COLO668 (cell line): ENCODE measurements around the gene MPC1.

Source experiments
- DNase-seq: peaks from one replicate; lab custom pipeline; 2025; ENCODE audit not compliant: unreplicated experiment; lab: John Stamatoyannopoulos, UW

MPC1 gene

GRCh38 chr6:166318649-166319600, 63.8 kb downstream of the MPC1 start:
- peak; percentile 19 for DNase-seq

DNA sequence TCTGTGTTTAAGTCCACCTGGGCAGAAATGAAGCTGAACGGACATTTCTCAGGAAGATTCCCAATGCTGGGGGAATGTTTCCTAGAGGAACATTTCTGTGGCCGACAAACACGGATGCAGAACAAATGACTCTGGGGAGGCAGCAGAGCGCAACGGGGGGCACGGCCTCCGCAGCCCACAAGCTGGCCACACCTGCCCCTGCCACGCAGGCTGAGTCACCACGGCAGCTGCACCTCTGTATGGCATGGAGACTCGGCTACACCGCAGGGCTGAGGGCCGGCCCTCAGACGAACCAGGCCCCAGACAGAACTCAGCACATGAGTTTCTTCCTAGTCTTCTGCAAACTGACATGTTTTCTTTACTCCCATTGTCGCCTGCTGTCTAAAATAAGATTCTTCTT, 64.5 kb downstream of the MPC1 start:
- peak; percentile 86 for DNase-seq

DNA sequence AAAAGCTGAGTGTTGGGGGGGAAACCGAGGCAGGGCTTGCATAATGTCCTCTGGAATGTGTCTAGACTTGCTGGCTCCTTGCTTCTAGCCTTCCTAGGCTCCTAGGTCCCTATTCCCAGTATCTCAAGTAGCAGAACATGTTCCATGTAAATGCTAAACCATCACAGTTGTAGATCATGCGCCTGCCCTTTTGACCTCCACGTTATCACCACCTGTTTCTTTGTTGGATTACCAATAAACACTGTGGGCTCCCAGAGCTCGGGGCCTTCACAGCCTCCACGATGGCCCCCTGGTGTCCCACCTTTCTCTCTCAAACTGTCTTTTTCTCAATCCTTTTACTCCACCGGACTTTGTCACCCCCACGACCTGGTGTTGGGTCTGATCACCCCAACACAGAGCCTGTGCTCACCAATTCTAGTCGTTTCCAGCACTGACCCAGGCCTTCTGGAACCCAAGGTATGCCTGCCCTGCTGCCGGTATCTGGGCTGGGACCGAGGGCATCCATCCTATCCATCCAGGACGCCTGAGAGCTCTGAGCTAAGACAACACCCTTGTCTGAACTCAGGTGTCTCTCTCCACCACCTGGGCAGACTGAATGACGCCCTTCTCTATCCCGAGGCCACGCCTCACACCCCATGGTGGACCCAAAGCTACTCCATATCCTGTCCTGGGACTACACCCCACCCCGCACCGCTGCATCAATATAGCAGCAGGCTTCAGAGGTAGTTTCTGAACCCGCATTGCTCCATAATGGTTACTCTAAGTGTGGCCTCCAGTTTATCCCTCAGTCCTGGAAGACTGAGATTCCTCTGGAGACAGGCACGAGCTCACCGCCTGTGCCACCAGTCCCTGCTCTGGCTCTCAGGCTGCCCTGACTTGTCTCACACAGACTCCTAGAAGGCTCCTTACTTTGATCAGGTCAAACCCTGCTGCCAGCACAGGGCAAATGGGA, 65.2 kb downstream of the MPC1 start:
- DNase-seq, result peak; percentile 42

GRCh38 chr6:166315436-166315835, 67.3 kb downstream of the MPC1 start:
- DNase-seq, result no peak
